SIG-M5 treated with dmso at 0.1 percent for 504 hours (cell line): ENCODE data around the gene CHL1.

Source experiments
- DNase-seq: peaks from one replicate; lab custom pipeline; 2025; ENCODE audit not compliant: unreplicated experiment; lab: John Stamatoyannopoulos, UW

Gene CHL1

DNA sequence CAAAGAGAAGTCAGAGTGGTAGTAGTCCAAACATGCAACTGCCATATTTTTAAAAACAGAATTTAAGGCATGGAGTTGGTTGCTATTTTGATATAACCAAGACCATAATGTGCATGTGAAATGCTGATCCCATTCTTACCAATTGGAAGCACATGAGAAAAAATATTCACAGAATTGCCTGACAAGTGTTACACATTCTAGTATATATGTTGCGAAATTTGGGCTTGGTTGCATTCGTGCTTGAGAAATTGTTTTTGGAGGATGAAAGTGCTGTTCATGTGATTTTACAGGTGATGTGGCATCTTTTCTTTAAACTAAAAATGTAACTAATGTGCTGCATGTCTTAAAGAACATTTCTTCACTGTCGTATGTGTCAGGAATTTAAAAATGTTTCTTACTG, 199.7 kb downstream of the CHL1 start:
- DNase-seq = no peak

DNA sequence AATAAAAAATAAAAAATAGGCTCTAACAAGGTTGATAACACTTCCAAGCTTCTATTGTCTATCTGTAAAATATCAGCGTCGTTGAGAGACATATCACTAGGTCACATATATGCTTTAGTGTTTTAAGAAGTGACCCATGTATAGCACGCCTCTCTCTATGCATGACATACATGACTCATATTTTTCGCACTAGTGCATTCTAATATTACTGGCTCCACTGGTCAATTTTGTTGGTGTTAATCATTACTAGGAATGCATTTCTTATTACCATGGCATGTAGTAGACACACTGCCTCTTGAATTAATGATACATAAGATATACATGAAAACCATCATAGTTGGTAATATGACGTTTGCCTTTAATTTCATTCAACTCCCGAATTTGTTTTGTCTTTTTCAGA, 203.1 kb downstream of the CHL1 start:
- DNase-seq = no peak

DNA sequence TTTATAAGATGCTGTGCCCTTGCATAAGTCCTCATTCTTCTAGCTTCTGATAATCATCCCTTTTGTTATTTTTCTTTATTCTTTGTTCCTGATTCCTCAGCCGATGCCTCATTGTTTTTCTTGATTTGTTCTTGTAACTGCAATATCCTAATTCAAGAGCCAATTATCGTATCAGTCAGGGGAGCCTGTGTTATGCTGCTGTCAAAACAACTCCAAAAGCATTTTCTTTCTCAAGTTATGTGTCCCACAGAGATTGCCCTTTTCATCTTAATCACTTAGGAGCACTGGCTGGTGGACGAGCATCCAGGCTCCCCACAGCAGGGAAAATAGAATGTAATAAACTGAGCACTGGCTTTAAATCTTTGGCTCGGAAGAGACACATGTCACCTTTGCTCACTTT, 207.3 kb downstream of the CHL1 start:
- no peak for DNase-seq

DNA sequence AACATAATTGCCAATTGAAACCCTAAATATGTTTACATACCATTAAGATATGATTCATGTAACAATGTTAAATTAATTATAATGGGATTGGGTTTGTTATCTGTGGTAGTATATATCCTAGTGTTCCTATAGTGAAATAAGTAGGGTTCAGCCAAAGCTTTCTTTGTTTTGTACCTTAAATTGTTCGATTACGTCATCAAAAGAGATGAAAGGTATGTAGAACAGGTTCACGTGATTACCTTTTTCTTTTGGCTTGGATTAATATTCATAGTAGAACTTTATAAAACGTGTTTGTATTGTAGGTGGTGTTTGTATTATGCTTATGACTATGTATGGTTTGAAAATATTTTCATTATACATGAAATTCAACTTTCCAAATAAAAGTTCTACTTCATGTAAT, 212.4 kb downstream of the CHL1 start:
- no peak for DNase-seq

DNA sequence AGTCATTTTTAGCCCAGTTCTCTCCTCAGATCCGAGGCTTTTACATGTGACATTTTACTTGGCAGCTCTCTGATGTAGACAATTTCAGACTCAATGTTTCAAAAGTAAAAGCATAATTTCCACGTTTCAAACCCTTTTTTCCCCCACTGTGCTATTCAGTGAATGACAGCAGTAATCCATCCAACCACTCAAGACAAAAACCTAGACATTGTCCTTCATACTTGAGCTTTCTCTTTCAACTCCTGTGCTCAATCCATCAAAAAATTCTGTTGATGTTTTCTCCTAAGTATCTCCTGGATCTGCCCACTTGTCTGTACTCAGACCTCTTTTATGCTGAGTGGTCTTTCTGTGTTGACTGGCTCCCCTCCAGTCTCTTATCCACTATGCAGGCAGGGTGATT, 214.7 kb downstream of the CHL1 start:
- DNase-seq = no peak

DNA sequence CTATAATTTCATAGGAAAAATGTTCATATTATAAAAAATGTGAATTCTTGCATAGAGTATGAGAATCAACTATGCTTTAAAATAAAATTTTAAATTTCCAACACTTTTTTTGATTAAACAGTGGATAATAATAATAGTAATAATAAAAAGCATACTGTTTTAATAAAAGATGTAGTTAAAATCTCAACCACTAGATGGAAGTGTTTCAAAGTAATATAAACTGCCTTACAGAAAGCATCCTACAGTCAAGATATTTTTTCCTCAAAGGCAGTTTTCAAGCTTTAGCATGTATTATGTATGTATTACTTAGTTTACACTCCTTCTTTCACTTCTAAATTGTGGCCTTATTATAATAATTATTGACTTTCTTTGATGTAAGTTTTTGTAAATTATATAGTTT, 217.5 kb downstream of the CHL1 start:
- peak; percentile 43 for DNase-seq

DNA sequence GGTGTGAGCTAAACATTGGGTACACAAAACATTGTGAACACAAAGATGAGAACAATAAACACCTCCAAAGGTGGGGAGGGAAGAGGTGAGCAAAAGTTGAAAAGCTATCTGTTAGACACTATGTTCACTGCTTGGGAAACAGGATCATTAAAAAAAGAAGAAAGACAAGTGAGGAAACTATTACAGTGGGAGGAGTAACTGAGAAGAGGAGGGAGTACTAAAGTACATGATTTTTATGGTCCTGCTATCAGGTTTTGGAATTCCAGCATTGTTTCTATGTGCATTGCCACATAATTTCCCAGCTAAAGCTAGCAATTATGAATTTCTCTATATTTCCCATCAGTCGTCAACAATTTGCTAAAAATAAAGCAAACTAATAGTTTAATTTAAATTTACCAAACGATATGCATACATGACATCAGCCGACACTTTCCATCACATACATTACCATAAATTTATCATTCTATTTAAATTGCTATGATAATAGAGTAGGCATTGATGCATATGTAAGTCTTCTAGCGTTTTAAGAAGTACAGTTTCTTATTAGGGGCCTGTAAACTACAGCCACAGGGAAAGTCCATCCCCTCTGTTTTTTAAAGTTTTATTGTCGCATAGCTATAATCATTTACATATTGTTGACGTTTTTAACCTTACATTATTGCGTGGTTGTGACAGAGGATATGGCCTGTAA, 221.8 kb downstream of the CHL1 start:
- DNase-seq = no peak

DNA sequence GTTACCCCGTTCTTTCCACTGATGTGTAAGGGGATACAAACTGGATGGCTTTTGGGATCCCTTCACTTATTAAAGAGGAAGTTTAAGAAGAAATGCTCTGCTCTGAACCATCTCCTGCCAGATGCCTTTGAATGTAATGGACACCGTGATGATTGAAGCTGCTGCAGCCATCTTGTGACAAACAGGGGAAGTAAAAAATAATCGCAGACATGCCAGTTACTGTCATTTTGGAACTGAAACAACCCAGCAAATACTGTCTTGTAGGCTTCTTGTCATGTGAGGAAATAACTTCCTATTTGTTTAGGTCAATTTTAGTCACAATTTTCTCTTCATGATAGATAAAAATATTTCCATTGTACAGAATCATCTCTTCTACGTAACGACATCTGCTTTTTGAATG, 224.0 kb downstream of the CHL1 start:
- DNase-seq = no peak

DNA sequence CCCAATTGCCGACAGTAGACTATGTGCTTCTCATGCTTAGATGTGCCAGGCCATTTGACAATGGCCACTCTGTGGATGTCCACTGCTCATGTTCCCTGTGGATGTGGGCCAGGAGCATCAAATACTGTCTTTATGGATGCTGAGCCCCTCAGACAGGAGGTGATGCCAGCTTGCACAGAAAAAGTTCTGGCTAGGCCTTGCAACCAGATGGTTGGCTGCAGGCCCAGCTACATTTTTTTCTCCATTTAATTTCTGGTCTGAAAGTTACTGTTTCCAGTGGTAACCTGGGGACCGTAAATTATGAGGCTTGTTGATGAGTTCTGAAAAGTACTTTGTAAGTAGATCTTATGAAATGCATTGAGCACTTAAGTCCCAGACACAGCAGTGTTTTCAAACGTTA, 228.5 kb downstream of the CHL1 start:
- DNase-seq = no peak

DNA sequence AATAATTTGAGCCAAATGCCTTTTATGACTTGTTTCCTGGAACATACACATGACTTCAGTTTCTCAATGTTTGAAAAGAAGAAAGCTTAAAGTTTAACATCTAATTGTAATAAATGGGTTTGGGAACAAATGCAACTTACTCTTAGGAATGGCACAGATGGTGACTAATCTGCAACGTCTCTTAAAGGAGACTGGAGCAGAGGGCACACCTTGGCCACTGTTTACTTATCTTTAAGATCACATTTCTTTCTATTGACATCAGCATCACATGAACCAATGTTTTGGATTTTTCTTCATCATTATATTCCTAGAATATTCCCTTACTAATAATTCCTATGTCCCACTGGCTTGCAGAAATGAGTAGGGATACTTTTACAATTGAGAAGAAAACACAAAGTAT, 229.5 kb downstream of the CHL1 start:
- no peak for DNase-seq

DNA sequence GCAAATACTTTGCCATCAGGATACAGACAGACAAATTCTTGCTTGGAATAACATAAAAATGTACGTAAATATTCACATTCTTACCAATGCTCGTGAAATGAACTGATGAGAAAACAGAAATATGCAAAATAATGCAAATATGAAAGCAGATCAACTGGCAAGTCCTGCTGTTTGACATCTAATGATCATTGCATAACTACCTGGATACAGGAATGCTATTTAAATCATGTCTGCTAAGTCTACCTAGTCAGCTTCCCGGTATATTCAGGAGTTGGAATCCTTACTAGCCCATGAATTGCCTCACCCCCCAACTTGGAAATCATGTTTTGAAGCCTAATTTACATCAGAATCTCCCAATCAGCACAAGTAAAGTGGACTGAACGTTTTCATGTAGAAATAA, 230.6 kb downstream of the CHL1 start:
- no peak for DNase-seq

DNA sequence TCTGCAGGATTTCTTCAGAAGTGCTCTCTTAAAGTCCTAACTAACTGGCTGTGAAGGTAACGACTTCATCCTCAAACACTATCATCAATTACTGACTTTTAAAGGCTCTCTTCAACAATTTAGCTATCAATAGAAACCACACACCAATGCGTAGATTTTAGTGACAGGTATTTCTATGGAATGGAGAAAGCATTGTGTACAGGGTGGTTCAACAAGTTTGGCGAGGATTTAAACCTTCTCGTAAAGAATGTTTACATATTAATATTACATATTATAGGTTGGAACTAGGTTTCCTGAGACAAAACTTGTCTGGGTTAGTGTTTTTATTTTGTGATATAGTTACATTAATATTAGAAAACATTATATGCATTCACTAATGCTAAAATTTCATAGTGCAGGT, 233.6 kb downstream of the CHL1 start:
- DNase-seq = peak; percentile 2

DNA sequence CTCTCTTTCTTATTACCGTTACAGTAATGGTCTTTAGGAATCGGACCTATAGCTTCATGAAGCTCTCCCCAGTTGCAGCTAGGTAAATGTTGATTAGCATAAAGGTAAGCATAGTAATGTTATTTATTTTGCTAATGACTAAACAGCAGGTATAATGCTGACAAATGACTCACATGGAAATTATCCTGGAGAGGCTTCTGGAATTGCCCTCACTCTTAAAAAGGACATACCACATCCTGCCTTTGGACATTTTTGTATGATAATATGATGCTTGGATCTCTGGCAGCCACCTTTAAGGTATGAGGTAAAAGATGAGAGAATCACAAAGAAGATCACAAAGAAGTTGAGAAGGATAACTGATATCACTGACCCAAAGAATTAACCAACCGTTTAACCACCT, 238.6 kb downstream of the CHL1 start:
- no peak for DNase-seq

DNA sequence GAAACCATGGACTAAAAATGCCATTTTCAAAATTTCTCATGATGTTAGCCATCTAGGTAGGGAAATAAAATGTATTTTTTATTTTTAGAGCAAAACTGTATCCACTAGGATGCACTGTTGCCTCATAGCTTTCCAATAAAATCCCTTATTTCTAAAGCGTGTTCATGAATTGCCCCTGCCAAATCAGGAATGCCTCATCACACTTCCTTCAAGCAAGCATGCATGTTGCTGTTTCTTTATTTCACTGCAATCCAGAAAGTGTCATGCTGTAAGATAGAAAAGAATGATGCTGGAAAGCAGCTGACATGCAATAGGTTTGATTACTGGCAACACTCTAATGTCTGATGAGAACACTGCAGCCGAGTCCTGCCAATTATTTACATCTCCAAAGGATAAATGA, 239.5 kb downstream of the CHL1 start:
- no peak for DNase-seq

DNA sequence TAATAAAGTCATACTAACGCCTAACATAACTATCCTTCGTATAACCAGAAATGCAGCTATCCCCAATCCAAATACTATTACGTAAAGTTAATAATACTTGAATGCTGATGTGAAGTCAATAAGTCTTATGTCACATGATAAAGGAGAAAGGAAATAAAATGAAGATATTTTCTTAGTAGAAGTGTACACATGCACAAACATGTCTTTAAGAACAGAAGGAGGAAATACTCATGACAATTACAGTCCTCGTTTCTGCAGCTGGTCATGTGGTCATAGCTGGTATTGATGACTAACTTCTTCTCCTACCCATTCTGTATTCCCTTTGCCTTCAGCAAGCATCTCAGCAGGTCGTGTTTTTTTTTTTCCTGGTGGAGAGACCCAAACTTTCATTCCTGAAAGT, 244.3 kb downstream of the CHL1 start:
- no peak for DNase-seq

DNA sequence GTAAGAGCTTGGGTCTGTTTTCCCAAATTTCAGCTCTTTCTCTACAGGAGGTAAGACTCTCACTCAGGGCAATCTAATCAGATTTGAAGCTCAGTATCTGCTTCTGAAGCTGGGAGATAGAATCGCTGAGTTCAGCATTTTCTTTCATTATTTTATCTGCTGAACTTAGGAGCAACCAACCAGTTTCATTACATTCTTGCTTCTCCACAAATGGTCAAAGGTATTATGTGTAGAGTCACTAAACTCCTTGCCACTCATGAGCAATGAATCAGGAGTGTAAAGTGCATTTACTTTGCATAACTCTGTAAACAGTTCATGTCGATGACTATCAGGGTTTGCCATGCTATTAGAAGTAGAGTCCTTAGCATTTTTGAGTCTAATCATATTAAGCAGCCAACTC, 249.4 kb downstream of the CHL1 start:
- DNase-seq = no peak

DNA sequence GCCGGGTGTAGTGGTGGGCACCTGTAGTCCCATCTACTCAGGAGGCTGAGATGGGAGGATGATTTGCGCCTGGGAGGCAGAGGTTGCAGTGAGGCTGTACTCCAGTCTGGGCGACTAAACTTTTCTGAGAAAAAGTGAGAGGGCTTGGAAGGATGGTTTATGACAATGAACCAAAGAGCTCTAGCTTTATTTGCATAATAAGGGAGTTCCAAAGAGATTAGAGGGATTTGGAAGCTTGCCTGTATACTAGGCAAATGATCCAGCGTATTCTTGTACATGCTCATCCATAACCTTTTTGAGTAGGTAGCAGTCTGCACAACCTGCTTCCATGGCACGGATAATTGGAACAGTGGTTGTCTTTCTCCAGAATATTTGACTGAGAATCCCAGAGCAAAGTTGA, 251.1 kb downstream of the CHL1 start:
- DNase-seq = no peak

DNA sequence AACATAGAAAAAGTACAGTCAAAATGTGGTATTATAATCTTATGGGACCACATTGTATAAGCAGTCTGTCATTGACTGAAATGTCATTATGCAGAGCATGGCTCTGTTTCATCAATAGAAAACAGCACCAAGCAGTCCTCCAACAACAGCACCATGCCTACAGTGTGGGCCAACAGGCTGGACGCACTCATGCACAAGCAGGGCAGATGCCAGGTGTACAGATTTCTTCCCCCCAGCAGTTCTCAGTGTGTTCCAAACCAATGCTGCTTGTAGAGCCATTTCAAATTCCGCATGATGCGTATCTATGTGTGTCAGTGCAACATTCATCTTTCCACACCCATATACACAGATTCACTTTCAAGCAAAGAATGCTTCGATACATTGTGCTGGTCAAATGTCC, 253.1 kb downstream of the CHL1 start:
- no peak for DNase-seq

DNA sequence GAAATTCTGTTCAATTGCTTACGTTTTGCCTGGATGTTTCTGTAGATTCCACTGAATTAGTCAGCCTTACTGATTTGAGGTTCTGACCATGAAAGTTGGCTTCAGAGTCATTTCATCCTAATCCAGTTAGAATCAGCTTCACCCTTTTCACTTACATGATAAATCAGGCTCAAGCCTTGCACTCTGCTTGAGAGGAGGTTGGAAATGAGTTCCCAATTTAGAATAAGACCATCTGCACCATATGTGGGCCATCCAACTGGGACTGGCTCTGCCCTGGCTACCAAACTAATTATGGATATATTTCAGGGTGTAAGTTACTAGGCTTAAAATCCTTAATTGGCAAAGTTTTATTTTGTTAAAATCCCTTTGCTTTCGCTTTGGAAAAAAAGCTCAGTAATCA, 255.7 kb downstream of the CHL1 start:
- no peak for DNase-seq

DNA sequence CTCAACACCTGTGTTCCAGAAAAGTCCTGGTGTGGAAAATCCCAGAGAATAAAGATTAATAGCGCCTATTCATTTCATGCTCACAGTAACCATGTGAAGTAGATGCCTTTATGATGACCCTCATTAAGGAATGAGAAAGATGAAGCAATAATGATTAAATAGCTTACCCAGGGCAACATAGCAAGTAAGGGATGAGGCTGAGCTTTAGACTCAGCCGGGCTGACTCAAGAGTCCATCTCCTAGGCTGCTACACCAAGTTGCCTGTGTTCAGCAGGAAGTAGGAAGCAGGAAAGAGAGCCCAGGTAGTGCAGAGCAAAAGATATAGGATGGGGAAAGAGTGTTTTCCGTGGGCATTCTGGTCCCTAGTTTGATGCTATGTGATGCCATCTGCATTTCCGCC, 256.5 kb downstream of the CHL1 start:
- no peak for DNase-seq

DNA sequence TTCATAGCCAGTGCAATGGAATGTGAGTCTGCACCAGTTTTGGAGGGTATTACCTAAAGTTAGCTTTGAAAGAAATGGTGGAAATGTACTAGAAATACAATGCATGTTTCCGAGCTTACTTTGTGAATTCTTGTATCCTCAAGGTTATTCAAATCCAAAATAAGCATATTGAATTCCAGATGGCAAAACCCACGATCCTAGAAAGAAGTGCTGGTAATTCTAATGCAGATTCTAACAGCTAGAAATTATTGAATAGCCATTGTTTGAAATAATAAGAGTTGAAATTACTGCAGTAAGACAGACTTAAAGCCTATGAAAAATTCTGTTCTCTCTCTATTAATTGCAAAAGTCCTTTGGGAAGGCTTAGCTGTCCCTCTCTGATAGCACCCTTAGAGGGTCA, 258.4 kb downstream of the CHL1 start:
- DNase-seq = no peak

DNA sequence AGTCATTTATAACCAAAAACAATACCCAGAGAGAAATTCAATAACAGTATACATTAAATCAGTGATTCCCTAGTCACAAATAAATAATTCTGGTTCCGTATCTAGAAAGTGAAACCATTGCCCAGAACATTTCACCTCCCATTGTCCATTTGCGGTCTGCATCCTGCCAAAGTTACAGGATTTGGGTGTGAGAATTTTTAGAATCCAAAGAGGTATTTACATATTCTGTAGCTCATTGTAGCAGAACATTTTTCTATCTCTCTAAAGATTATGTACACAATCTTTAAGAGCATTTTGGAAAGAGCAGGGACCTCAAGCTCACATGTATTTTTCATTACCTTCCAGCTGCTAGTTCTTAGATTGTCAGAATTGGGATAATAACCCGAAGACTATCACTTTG, 261.6 kb downstream of the CHL1 start:
- DNase-seq = no peak

DNA sequence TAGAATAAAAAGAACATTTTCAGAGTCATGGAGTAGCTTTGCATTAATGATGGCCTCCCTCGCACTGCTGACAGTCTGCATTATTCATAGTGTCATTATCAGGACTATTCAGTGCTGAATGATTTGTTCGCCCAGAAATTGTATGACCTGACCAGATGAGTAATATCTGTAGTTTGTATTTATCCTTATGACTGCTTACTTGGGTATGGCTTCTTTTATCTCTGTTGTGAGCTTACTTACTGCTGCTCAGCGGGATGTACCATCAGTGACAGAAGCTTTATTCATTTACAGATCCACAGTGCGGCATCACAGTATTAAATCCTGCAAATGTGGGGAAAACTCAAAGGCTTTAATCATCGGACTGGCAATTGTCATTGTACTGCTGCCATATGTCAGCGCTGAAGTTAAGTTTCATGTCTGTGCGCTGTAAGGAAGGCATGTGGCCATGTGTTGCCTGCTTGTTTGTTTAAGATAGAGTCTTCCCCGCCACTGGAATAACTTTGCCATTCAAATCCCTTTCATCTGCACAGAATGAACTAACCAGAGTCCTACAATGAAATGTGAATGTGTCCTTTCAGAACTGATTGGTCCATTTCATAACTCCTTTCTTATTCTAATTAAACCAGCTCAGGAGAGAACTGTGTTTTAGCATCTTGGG, 262.2 kb downstream of the CHL1 start:
- no peak for DNase-seq
